Stimulated activated CD4-positive, alpha-beta T cell treated with anti-CD3 and anti-CD28 coated beads, Interleukin-4, amount 100 ng/mL, for 1 hour (primary cell): ENCODE measurements around the gene KIF21A.

Experiments used
- DNase-seq: peaks from one replicate; pipeline ENCODE4 v3.0.0-alpha.2; 2020

Gene KIF21A

GRCh38 chr12:39431002-39431796, 11.7 kb downstream of the KIF21A start:
- DNase-seq: no peak

GRCh38 chr12:39429809-39430208, 13.1 kb downstream of the KIF21A start:
- DNase-seq: no peak

- DNase-seq: no peak
These were observed 15.5 kb downstream of the KIF21A start for GRCh38 chr12:39427360-39427808.

GRCh38 chr12:39426636-39427240, 16.2 kb downstream of the KIF21A start:
- no peak for DNase-seq

GRCh38 chr12:39420043-39420442, 22.9 kb downstream of the KIF21A start:
- DNase-seq: no peak

GRCh38 chr12:39419471-39419870, 23.4 kb downstream of the KIF21A start:
- DNase-seq: no peak

- DNase-seq: no peak
These were observed 25.0 kb downstream of the KIF21A start for GRCh38 chr12:39417916-39418315.

- no peak for DNase-seq
These were observed 28.8 kb downstream of the KIF21A start for GRCh38 chr12:39413836-39414771.

- DNase-seq: no peak
These were observed 30.7 kb downstream of the KIF21A start for GRCh38 chr12:39412210-39412609.

GRCh38 chr12:39406262-39406661, 36.7 kb downstream of the KIF21A start:
- no peak for DNase-seq

GRCh38 chr12:39405580-39405979, 37.3 kb downstream of the KIF21A start:
- no peak for DNase-seq

- no peak for DNase-seq
These were observed 38.9 kb downstream of the KIF21A start for GRCh38 chr12:39404000-39404399.

GRCh38 chr12:39403376-39403775, 39.5 kb downstream of the KIF21A start:
- no peak for DNase-seq

GRCh38 chr12:39402922-39403321, 40.0 kb downstream of the KIF21A start:
- no peak for DNase-seq

- no peak for DNase-seq
These were observed 41.5 kb downstream of the KIF21A start for GRCh38 chr12:39401459-39401858.

- no peak for DNase-seq
These were observed 47.1 kb downstream of the KIF21A start for GRCh38 chr12:39395866-39396265.

GRCh38 chr12:39393890-39394289, 49.0 kb downstream of the KIF21A start:
- no peak for DNase-seq

- no peak for DNase-seq
These were observed 49.7 kb downstream of the KIF21A start for GRCh38 chr12:39393179-39393578.

- no peak for DNase-seq
These were observed 50.6 kb downstream of the KIF21A start for GRCh38 chr12:39392154-39392925.

- DNase-seq: no peak
These were observed 52.2 kb downstream of the KIF21A start for GRCh38 chr12:39390752-39391151.

- DNase-seq: no peak
These were observed 53.3 kb downstream of the KIF21A start for GRCh38 chr12:39389399-39390150.

- DNase-seq: no peak
These were observed 56.6 kb downstream of the KIF21A start for GRCh38 chr12:39386335-39386734.
